GF-D8 (cell line): Measurements from ENCODE around the gene IQCK.
"Not testable (repeated sequence)": the region's sequence is repeated elsewhere in the genome, so short reads cannot be mapped to it uniquely, and the experiment has no call there.

Experiments
- DNase-seq: peaks from one replicate; lab custom pipeline; 2025; lab: John Stamatoyannopoulos, UW

IQCK gene

GRCh38 chr16:19757762-19758595 is 39.9 kb downstream of the IQCK start:
- no peak for DNase-seq

GRCh38 chr16:19760356-19761060 is 42.4 kb downstream of the IQCK start:
- DNase-seq: no peak

- no peak for DNase-seq
These were observed 47.9 kb downstream of the IQCK start for GRCh38 chr16:19765860-19766553.

GRCh38 chr16:19766554-19766884 is 48.4 kb downstream of the IQCK start:
- DNase-seq: no peak

- no peak for DNase-seq
These were observed 48.9 kb downstream of the IQCK start for GRCh38 chr16:19766988-19767387.

GRCh38 chr16:19767497-19767896 is 49.4 kb downstream of the IQCK start:
- no peak for DNase-seq

GRCh38 chr16:19769239-19769638 is 51.2 kb downstream of the IQCK start:
- no peak for DNase-seq

- DNase-seq: no peak
These were observed 53.0 kb downstream of the IQCK start for GRCh38 chr16:19771040-19771439.

GRCh38 chr16:19771796-19772195 is 53.7 kb downstream of the IQCK start:
- no peak for DNase-seq

GRCh38 chr16:19774024-19774423 is 56.0 kb downstream of the IQCK start:
- DNase-seq: no peak

- no peak for DNase-seq
These were observed 58.1 kb downstream of the IQCK start for GRCh38 chr16:19776147-19776546.

- DNase-seq: no peak
These were observed 58.5 kb downstream of the IQCK start for GRCh38 chr16:19776565-19776964.

- DNase-seq: no peak
These were observed 62.2 kb downstream of the IQCK start for GRCh38 chr16:19780321-19780720.

- no peak for DNase-seq
These were observed 63.2 kb downstream of the IQCK start for GRCh38 chr16:19781226-19781625.

GRCh38 chr16:19783363-19784182 is 65.5 kb downstream of the IQCK start:
- no peak for DNase-seq

- no peak for DNase-seq
These were observed 66.2 kb downstream of the IQCK start for GRCh38 chr16:19784183-19784736.

- DNase-seq: no peak
These were observed 67.0 kb downstream of the IQCK start for GRCh38 chr16:19785081-19785480.

GRCh38 chr16:19785512-19786130 is 67.5 kb downstream of the IQCK start:
- DNase-seq: no peak

- not testable (repeated sequence) for DNase-seq
These were observed 83.3 kb downstream of the IQCK start for GRCh38 chr16:19801369-19801768.

GRCh38 chr16:19801824-19802223 is 83.8 kb downstream of the IQCK start:
- not testable (repeated sequence) for DNase-seq

- DNase-seq: no peak
These were observed 84.5 kb downstream of the IQCK start for GRCh38 chr16:19802612-19803011.
